Activated CD4-positive, alpha-beta T cell treated with anti-CD3 and anti-CD28 coated beads, Interleukin-2, amount 10 ng/mL, durations not matched to agents 24 days and 14 days (primary cell): Measurements from ENCODE around the gene ERBB2. TPM values are rescaled to one million over a fixed set of nuclear protein-coding genes. Genes with fewer than 3 reads are reported as not detected.
A peak's percentile ranks its signal among the peaks of the same experiment; 100 is the strongest.

ENCODE experiments used
- DNase-seq: peaks from one replicate; pipeline ENCODE4 v3.0.0; 2022
- H3K27ac Mint-ChIP-seq: one replicate; pipeline ENCODE4 v1.8.0; 2022; ENCODE audit warnings: mild to moderate bottlenecking, mixed read lengths
- H3K27me3 Mint-ChIP-seq: one replicate; pipeline ENCODE4 v1.8.0; 2022; ENCODE audit warnings: mixed read lengths
- H3K36me3 Mint-ChIP-seq: one replicate; pipeline ENCODE4 v1.8.0; 2022; ENCODE audit warnings: low read depth, mild to moderate bottlenecking, mixed read lengths
- H3K4me1 Mint-ChIP-seq: one replicate; pipeline ENCODE4 v1.8.0; 2021; ENCODE audit warnings: mixed read lengths
- H3K4me3 Mint-ChIP-seq: one replicate; pipeline ENCODE4 v1.8.0; 2022; ENCODE audit warnings: mild to moderate bottlenecking, moderate library complexity, mixed read lengths
- H3K9me3 Mint-ChIP-seq: one replicate; pipeline ENCODE4 v1.8.0; 2021; ENCODE audit warnings: mixed read lengths
- intact Hi-C: fragments of 100-400 bp; cut with micrococcal nuclease; formaldehyde crosslinking; loops from one replicate; pipeline ENCODE4 v1.15.1; 2023
- total RNA-seq: library from RNA; stranded (reverse); gene quantifications from 2 replicates; pipeline ENCODE4 v1.2.3, GENCODE V29; 2022

The ERBB2 gene
- total RNA-seq = 3.1 and 4.3 TPM in 2 replicates

DNA sequence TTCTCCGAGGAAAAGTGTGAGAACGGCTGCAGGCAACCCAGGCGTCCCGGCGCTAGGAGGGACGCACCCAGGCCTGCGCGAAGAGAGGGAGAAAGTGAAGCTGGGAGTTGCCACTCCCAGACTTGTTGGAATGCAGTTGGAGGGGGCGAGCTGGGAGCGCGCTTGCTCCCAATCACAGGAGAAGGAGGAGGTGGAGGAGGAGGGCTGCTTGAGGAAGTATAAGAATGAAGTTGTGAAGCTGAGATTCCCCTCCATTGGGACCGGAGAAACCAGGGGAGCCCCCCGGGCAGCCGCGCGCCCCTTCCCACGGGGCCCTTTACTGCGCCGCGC lies at the start of gene ERBB2:
ERBB2 (plus strand) TSS at position 247 of the 330 bp plus-strand sequence. CDS start 175 bp downstream, outside the sequence.
- intact Hi-C loops = no loop called here

DNA sequence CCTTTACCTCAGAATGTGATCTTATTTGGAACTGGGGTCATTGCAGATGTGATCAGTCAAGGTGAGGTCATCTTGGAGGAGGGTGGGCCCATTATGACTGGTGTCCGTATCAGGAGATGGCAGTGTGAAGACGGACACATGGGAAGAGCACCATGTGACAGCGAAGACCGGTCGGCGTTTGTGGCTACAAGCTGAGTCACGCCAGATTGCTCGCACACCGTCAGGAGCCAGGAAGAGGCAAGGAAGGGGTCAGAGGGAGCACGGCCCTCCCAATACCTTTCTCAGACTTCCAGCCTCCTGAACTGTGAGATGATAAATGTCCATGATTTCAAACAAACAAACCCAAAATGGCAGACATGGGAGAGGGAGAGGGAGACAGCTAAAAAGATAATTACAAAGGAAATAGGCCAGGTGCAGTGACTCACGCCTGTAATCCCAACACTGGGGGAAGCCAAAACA lies 49.7 kb upstream of the ERBB2 start:
- Mint-ChIP-seq H3K9me3 (no peaks in the 10 kb centered on the region), H3K36me3 (no peaks in the 10 kb centered on the region), H3K4me1 (peaks cover 14% of the 10 kb centered on the region), H3K27ac (no peak overlapping the region), H3K27me3 (no peaks in the 10 kb centered on the region), H3K4me3 (no peak overlapping the region)
- DNase-seq = no peak
- intact Hi-C loops = no loop called here

More for the DNA sequence above, at the start of gene ERBB2:
- Mint-ChIP-seq H3K27ac (no peak within 1 kb of the TSS), H3K9me3 (no peaks in the 10 kb centered on the region), H3K36me3 (no peaks in the 10 kb centered on the region), H3K4me1 (peaks cover 6% of the 10 kb centered on the region), H3K27me3 (peaks cover 43% of the 10 kb centered on the region), H3K4me3 (no peak within 1 kb of the TSS)
- no peak for DNase-seq

DNA sequence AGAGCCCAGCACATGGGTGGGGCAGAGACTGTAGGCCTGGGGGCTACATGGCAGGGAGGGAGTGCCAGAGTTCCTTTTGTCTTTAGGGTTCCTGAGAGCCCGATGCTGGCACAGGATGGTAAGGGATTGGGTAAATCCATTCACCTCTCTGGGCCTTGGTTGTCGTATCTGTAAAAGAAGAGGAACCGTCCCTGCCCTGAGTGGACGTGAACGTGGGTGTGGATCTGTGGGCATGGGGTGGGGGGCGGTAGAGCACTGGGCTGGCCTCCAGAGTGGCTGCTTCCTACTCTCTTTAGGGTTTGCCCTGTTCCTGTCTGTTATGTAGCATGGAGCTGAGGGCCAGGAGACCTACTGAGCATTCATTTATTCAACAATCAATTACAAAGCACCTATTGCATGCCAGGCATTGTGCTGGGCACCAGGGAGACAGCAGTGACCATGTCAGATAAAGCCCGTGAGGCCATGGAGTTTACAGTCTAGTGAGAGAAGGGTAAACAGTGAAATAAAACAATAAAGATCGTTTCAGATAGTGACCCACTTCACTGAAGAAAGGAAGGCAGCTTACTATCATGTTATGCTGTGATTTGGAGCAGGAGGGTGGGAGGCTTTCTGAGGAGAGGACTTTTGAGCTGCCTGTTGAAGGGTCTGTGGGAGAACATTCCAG lies 47.8 kb upstream of the ERBB2 start:
- Mint-ChIP-seq H3K4me3 (no peak overlapping the region), H3K27me3 (no peaks in the 10 kb centered on the region), H3K9me3 (no peaks in the 10 kb centered on the region), H3K27ac (no peak overlapping the region), H3K36me3 (peaks cover 2% of the 10 kb centered on the region), H3K4me1 (peaks cover 14% of the 10 kb centered on the region)
- intact Hi-C loops = no loop called here
- no peak for DNase-seq

DNA sequence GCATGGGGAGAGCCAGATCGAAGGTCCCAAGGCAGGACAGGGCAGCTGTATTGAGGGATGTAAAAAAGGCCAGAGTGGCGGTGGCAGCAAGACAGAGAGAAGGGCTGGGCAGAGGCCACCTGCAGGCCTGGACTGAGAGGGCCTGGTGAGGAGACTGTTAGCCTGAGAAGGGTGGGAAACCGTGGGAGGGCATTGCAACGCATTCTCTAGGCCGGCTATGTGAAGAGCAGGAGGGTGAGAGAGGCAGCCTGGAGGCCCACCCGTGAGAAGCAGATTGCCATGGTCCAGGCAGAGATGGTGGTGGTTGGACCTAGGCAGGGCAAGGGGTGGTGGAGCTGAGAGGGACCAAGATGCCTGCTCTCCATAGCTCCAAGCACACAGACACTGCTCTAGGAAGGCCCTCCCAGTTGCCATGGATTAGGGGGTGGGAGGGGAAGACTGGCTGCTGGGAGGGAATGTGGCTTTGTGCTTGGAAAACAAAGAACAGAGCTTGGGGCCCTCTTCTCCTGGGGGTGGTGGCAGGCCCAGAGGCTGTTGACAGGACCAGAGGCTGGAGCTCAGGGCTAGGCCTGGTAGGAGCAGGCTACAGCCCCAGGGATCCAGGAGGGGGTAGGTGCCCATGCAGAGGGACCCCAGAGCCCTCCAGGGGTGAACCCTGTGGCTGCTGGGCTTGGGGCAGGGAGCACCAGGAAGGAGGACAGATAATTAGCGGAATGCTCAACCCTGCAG lies 47.1 kb upstream of the ERBB2 start:
- no peaks in the 10 kb centered on the region for H3K9me3 Mint-ChIP-seq
- intact Hi-C loops = no loop called here
- no peak overlapping the region for H3K4me3 Mint-ChIP-seq
- no peak for DNase-seq
- H3K4me1 Mint-ChIP-seq = peaks cover 14% of the 10 kb centered on the region
- peaks cover 3% of the 10 kb centered on the region for H3K36me3 Mint-ChIP-seq
- H3K27me3 Mint-ChIP-seq = no peaks in the 10 kb centered on the region
- no peak overlapping the region for H3K27ac Mint-ChIP-seq

DNA sequence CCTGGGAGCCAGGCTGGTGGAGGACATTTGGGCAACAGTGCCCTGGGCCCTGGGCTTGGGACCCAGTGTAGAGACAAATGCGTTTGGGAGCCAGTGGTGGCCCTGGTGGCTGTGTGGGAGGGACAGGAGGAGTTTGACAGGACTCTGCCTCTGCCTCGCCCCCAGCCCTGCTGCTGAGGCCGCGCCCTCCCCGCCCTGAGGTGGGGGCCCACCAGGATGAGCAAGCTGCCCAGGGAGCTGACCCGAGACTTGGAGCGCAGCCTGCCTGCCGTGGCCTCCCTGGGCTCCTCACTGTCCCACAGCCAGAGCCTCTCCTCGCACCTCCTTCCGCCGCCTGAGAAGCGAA lies 46.6 kb upstream of the ERBB2 start:
- H3K27ac Mint-ChIP-seq = no peak overlapping the region
- intact Hi-C loops = no loop called here
- no peaks in the 10 kb centered on the region for H3K9me3 Mint-ChIP-seq

DNA sequence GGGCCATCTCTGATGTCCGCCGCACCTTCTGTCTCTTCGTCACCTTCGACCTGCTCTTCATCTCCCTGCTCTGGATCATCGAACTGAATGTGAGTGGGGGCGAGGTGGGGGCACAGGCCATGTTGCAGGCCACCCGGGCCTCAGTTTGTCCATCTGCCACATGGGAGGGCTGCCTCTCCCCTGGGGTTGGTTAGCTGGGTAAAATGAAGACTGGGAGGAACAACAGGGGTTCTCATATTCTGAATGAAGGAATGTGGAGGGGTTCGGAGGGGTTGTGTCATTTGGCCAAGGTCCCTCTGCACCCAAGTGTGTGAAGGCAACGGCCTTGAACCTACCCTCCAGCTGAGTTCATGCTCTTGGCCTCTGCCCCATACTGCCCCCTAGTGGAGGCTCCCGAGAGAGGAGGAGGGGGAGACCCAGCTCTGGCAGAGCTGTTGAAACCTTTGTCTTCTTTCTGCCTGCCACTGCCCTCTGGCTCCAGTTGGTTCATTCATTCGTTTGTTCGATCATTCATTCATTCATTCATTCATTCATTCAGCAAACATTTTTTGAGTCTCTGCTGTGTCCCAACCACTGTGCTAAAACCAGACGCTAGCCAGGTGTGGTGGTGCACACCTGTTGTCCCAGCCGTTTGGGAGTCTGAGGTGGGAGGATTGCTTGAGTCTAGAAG lies 46.1 kb upstream of the ERBB2 start:
- Mint-ChIP-seq H3K27ac (no peak overlapping the region), H3K9me3 (no peaks in the 10 kb centered on the region), H3K36me3 (peaks cover 7% of the 10 kb centered on the region), H3K4me3 (no peak overlapping the region), H3K27me3 (no peaks in the 10 kb centered on the region), H3K4me1 (peaks cover 14% of the 10 kb centered on the region)
- DNase-seq = peak; percentile 94
- intact Hi-C loops = no loop called here

More for the DNA sequence above, 46.6 kb upstream of the ERBB2 start:
- H3K4me1 Mint-ChIP-seq = peaks cover 14% of the 10 kb centered on the region
- DNase-seq = no peak
- no peak overlapping the region for H3K4me3 Mint-ChIP-seq
- H3K36me3 Mint-ChIP-seq = peaks cover 5% of the 10 kb centered on the region
- no peaks in the 10 kb centered on the region for H3K27me3 Mint-ChIP-seq

DNA sequence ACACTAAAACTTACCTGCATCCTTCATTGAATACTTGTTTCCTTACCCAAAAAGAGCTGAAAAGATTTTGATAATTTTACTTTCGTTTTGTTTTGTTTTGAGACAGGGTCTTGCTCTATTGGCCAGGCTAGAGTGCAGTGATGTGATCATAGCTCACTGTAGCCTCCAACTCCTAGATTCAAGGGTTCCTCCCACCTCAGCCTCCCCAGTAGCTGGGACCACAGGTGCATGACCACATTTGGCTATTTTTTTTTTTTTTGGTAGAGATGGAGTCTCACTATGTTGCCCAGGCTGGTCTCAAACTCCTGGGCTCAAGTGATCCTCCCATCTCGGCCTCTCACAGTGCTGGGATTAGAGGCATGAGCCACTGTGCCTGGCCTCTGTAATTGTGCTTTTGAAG lies 44.8 kb upstream of the ERBB2 start:
- DNase-seq = no peak
- peaks cover 11% of the 10 kb centered on the region for H3K36me3 Mint-ChIP-seq
- H3K27me3 Mint-ChIP-seq = no peaks in the 10 kb centered on the region
- H3K9me3 Mint-ChIP-seq = no peaks in the 10 kb centered on the region
- intact Hi-C loops = no loop called here
- H3K27ac Mint-ChIP-seq = no peak overlapping the region
- no peak overlapping the region for H3K4me3 Mint-ChIP-seq
- H3K4me1 Mint-ChIP-seq = peaks cover 13% of the 10 kb centered on the region

DNA sequence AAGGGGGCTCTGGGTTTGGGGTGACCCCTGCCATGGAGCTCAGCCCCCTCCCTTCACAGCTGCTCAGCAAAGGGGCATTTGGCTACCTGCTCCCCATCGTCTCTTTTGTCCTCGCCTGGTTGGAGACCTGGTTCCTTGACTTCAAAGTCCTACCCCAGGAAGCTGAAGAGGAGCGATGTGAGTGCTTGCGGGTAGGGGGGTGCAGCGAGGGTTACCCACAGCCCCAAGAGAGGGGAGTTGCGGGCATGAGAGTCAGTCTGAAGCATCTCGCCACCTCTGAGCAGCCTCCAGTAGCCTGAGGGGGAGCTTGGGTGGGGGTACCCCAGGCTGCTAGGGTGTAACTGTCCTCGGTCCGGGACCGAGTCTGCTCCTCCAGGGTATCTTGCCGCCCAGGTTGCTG lies 41.5 kb upstream of the ERBB2 start:
- Mint-ChIP-seq H3K4me3 (no peak overlapping the region), H3K36me3 (peaks cover 19% of the 10 kb centered on the region), H3K9me3 (no peaks in the 10 kb centered on the region), H3K4me1 (peaks cover 11% of the 10 kb centered on the region), H3K27ac (no peak overlapping the region), H3K27me3 (no peaks in the 10 kb centered on the region)
- intact Hi-C loops = no loop called here
- DNase-seq = no peak

DNA sequence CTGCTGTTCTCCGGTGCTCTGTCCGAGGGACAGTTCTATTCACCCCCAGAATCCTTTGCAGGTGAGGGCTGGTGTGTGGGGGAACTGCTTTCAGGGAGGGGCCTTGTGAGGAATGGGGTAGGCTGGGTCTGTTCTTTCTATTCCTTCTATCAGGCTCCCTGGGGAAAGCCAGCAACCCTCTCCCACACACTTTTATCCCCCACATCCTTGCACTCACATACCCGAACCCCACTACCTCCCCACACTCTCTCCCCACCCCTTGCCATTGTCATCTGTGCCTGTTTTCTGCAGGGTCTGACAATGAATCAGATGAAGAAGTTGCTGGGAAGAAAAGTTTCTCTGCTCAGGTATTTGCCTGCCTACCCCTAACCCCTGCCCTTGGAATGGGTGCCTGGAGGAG lies 41.1 kb upstream of the ERBB2 start:
- intact Hi-C loops = no loop called here
- peaks cover 19% of the 10 kb centered on the region for H3K36me3 Mint-ChIP-seq
- no peak overlapping the region for H3K27ac Mint-ChIP-seq
- peaks cover 9% of the 10 kb centered on the region for H3K4me1 Mint-ChIP-seq
- no peaks in the 10 kb centered on the region for H3K9me3 Mint-ChIP-seq
- DNase-seq = no peak
- H3K27me3 Mint-ChIP-seq = no peaks in the 10 kb centered on the region
- no peak overlapping the region for H3K4me3 Mint-ChIP-seq

DNA sequence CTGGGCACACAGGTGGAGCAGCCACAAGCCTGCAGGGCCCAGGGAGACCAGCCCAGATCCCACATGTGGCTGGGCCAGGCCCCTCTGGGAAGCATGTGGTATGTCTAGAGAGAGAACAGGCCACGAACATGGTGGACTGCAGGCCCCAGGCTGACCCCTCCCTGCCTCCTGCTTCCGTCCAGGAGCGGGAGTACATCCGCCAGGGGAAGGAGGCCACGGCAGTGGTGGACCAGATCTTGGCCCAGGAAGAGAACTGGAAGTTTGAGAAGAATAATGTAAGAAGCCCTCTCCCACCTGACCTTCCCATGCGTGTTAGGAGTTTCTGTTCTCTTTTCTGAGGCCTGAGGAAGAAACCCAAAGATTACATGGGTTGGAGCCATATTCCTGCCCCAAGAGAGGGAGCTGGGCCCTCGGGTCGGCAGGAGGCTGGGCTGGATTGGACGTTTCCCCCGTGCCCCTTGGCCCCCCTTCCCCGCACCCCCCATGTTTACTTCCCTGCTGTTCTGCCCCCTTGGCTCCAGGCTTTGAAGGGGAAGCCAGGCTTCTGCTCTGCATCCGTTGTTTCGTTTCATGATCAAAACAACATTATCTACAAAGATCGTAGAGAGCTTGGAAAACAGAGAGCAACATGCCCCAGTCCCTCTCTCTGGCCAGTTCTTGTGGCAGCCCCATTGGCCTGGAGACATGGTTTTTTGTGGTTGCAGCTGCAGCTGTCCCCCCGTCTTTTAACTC lies 40.4 kb upstream of the ERBB2 start:
- Mint-ChIP-seq H3K4me1 (peaks cover 5% of the 10 kb centered on the region), H3K27me3 (no peaks in the 10 kb centered on the region), H3K9me3 (no peaks in the 10 kb centered on the region), H3K27ac (no peak overlapping the region), H3K36me3 (peaks cover 19% of the 10 kb centered on the region), H3K4me3 (no peak overlapping the region)
- no peak for DNase-seq
- intact Hi-C loops = no loop called here

DNA sequence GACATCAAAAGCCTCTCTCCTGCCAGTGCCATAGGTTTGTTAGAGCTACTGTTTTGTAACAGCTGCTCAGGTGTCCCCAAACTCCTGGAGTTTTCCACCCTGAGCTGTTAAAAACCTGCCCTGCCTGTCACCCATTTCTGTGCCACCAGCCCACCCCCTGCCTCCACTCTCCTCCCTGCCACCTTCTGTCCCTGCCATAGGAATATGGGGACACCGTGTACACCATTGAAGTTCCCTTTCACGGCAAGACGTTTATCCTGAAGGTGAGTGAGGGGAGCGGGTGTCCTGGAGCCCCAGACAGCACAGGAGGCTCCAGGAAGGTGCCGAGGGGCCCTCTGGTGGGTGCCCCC lies 39.9 kb upstream of the ERBB2 start:
- no peak overlapping the region for H3K4me3 Mint-ChIP-seq
- intact Hi-C loops = no loop called here
- H3K27ac Mint-ChIP-seq = no peak overlapping the region
- H3K9me3 Mint-ChIP-seq = no peaks in the 10 kb centered on the region
- H3K27me3 Mint-ChIP-seq = no peaks in the 10 kb centered on the region
- H3K36me3 Mint-ChIP-seq = peaks cover 19% of the 10 kb centered on the region
- no peak for DNase-seq
- H3K4me1 Mint-ChIP-seq = peaks cover 5% of the 10 kb centered on the region

DNA sequence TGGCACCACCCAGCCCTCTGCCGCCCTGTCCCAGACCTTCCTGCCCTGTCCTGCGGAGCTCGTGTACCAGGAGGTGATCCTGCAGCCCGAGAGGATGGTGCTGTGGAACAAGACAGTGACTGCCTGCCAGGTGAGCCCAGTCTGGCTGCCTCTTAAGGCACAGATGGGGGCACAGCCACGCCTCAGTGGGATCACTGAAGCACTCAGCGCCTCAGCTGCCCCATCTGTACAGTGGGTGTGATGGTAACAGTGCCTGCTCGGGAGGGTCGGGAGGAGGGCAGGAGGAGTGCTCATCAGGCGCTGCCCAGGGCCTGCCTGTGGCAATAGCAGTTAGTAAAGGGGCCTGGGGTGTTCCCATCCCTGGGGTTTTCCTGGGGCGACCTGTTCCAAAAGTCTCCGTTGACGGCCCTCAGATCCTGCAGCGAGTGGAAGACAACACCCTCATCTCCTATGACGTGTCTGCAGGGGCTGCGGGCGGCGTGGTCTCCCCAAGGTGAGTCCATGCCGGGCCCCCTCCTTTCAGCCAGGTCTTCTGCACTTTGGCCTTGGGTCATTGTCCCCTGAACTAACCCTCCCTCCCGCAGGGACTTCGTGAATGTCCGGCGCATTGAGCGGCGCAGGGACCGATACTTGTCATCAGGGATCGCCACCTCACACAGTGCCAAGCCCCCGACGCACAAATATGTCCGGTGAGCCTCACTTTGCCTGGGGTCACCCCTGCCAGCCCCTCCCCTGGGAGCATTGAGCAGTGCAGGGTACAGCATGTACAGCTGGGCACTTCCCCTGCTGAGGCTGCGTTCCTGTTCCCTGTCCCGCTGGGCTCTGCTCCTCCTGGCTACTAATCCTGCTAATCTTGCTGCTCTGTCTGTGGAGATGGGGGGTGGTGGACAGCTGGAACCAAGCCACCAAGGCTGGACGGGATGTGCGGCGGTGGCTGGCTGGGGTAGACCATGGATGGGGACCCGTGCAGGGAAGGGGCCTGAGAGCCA lies 39.2 kb upstream of the ERBB2 start:
- intact Hi-C loops = no loop called here
- no peak overlapping the region for H3K27ac Mint-ChIP-seq
- peaks cover 3% of the 10 kb centered on the region for H3K4me1 Mint-ChIP-seq
- no peak overlapping the region for H3K4me3 Mint-ChIP-seq
- H3K36me3 Mint-ChIP-seq = peaks cover 19% of the 10 kb centered on the region
- no peaks in the 10 kb centered on the region for H3K27me3 Mint-ChIP-seq
- no peak for DNase-seq
- H3K9me3 Mint-ChIP-seq = no peaks in the 10 kb centered on the region
